SK-N-SH (cell line): ENCODE results near the gene NME9. TPM values are rescaled to one million over a fixed set of nuclear protein-coding genes. Genes with fewer than 3 reads are reported as not detected.

Source experiments
- CTCF ChIA-PET: fragments of 300-600, 350-600 bp; formaldehyde crosslinking; extraction: SDS; loops from one replicate; lab custom pipeline; 2021; lab: Yijun Ruan, JAX
- POLR2A ChIA-PET: fragments of 350-600 bp; sonication (Branson Sonifier 250); formaldehyde crosslinking; extraction: SDS; loops from one replicate; lab custom pipeline; 2020; ENCODE audit warnings: antibody characterized with exemption, inconsistent platforms; lab: Yijun Ruan, JAX
- DNase-seq: peaks from one replicate; pipeline ENCODE4 v3.0.0; 2012
- H2AFZ ChIP-seq: fragments of 200-600 bp; sonication (generic); 2 replicates; pipeline ENCODE4 v1.8.1; 2016; ENCODE audit warnings: antibody characterized with exemption, mild to moderate bottlenecking, low read depth
- H3F3A ChIP-seq: fragments of 200-600 bp; sonication (generic); replicated peaks from 2 replicates; pipeline ENCODE3; 2016; ENCODE audit warnings: antibody characterized with exemption, mild to moderate bottlenecking; ENCODE audit not compliant: insufficient read depth
- H3K27ac ChIP-seq, 2 experiments: fragments of 200-500 bp in 1 of 2; fragments of 200-600 bp in 1 of 2; sonication (Bioruptor generic) in 1 of 2; sonication (generic), shearing (Covaris generic) in 1 of 2; 2 replicates each; pipeline versions ENCODE4 v1.5.1 to v1.6.1; 2014 to 2016; ENCODE audit warnings: low read depth in 2 of 2, inconsistent platforms in 1 of 2, low read length in 1 of 2, mild to moderate bottlenecking in 1 of 2, mixed read lengths in 1 of 2
- H3K27me3 ChIP-seq: fragments of 200-600 bp; sonication (generic), shearing (Covaris generic); 2 replicates; pipeline ENCODE4 v1.6.1; 2016; ENCODE audit warnings: mixed run types; ENCODE audit not compliant: insufficient read depth
- H3K36me3 ChIP-seq, 2 experiments: fragments of 200-500 bp in 1 of 2; fragments of 200-600 bp in 1 of 2; sonication (Bioruptor generic) in 1 of 2; sonication (generic) in 1 of 2; replicated peaks in 1 of 2; 2 replicates each; pipeline versions ENCODE3 to v1.5.1; 2014 to 2016; ENCODE audit warnings: low read length in 1 of 2, mild to moderate bottlenecking in 1 of 2; ENCODE audit not compliant: insufficient read depth in 2 of 2, control insufficient read depth in 1 of 2
- H3K4me1 ChIP-seq, 2 experiments: fragments of 200-500 bp in 1 of 2; fragments of 200-600 bp in 1 of 2; sonication (Bioruptor generic) in 1 of 2; sonication (generic), shearing (Covaris generic) in 1 of 2; 2 replicates each; pipeline versions ENCODE4 v1.5.1 to v1.6.1; 2014 to 2016; ENCODE audit warnings: low read depth in 1 of 2, low read length in 1 of 2, mixed run types in 1 of 2; ENCODE audit not compliant: insufficient read depth in 2 of 2, control insufficient read depth in 1 of 2
- H3K4me2 ChIP-seq: fragments of 200-600 bp; sonication (generic), shearing (Covaris generic); 2 replicates; pipeline ENCODE4 v1.6.1; 2017; ENCODE audit warnings: mixed run types
- H3K4me3 ChIP-seq, 2 experiments: fragments of 200-500 bp in 1 of 2; fragments of 200-600 bp in 1 of 2; sonication (Bioruptor generic) in 1 of 2; sonication (generic), shearing (Covaris generic) in 1 of 2; 2 replicates each; pipeline versions ENCODE4 v1.5.1 to v1.8.1; 2014 to 2016; ENCODE audit warnings: low read depth in 2 of 2, inconsistent platforms in 1 of 2, low read length in 1 of 2, mild to moderate bottlenecking in 1 of 2, mixed read lengths in 1 of 2, moderate library complexity in 1 of 2
- H3K79me2 ChIP-seq: fragments of 200-600 bp; sonication (generic); 2 replicates; pipeline ENCODE4 v1.8.1; 2017; ENCODE audit warnings: mild to moderate bottlenecking; ENCODE audit not compliant: insufficient read depth
- H3K9ac ChIP-seq: fragments of 200-600 bp; sonication (generic); 2 replicates; pipeline ENCODE4 v1.6.1; 2017; ENCODE audit warnings: mixed run types
- H3K9me2 ChIP-seq: fragments of 200-600 bp; sonication (generic); 2 replicates; pipeline ENCODE4 v1.6.1; 2017; ENCODE audit warnings: mixed run types
- H3K9me3 ChIP-seq: fragments of 200-600 bp; sonication (generic); 2 replicates; pipeline ENCODE4 v1.6.1; 2017; ENCODE audit warnings: mixed run types, mild to moderate bottlenecking, moderate library complexity
- H4K20me1 ChIP-seq: fragments of 200-600 bp; sonication (generic); 2 replicates; pipeline ENCODE4 v1.6.1; 2017; ENCODE audit warnings: mild to moderate bottlenecking, mixed run types; ENCODE audit not compliant: insufficient read depth
- CHD2 ChIP-seq: fragments of 150-350 bp; IDR thresholded peaks from 2 replicates; pipeline ENCODE4 v1.6.1; 2018; ENCODE audit warnings: low read length; ENCODE audit not compliant: partially characterized antibody
- CTCF ChIP-seq: fragments of 200-600 bp; sonication (generic); IDR thresholded peaks from 2 replicates; pipeline ENCODE4 v1.6.1; 2017; ENCODE audit warnings: antibody characterized with exemption, mild to moderate bottlenecking, moderate library complexity
- EP300 ChIP-seq, 2 experiments: IDR thresholded peaks; 2 replicates each; pipeline versions ENCODE4 v1.4.0 to v1.6.1; 2012; ENCODE audit warnings: borderline replicate concordance in 1 of 2, low read depth in 1 of 2, low read length in 1 of 2
- FOXJ3 ChIP-seq: sonication (generic); formaldehyde crosslinking; IDR thresholded peaks from 2 replicates; pipeline ENCODE4 v1.5.1; 2020; ENCODE audit warnings: mild to moderate bottlenecking, missing genetic modification reagents
- FOXM1 ChIP-seq: IDR thresholded peaks from 2 replicates; pipeline ENCODE4 v1.4.0; 2012; ENCODE audit warnings: low read depth, mild to moderate bottlenecking
- MAX ChIP-seq: IDR thresholded peaks from 2 replicates; pipeline ENCODE4 v1.4.0; 2012; ENCODE audit warnings: low read depth
- MEF2A ChIP-seq: IDR thresholded peaks from 2 replicates; pipeline ENCODE4 v1.4.0; 2012; ENCODE audit warnings: low read depth, borderline replicate concordance
- NFIC ChIP-seq: IDR thresholded peaks from 2 replicates; pipeline ENCODE4 v1.4.0; 2012; ENCODE audit warnings: borderline replicate concordance
- PBX3 ChIP-seq: IDR thresholded peaks from 2 replicates; pipeline ENCODE4; 2012
- RAD21 ChIP-seq: IDR thresholded peaks from 2 replicates; pipeline ENCODE4 v1.6.1; 2012; ENCODE audit warnings: mild to moderate bottlenecking, low read length
- RCOR1 ChIP-seq: fragments of 150-350 bp; IDR thresholded peaks from 2 replicates; pipeline ENCODE4 v1.6.1; 2017; ENCODE audit warnings: antibody characterized with exemption, low read length
- RFX5 ChIP-seq: IDR thresholded peaks from 2 replicates; pipeline ENCODE4 v1.6.1; 2012; ENCODE audit warnings: mild to moderate bottlenecking, improper control_type of control experiment, low read length
- RXRA ChIP-seq: IDR thresholded peaks from 2 replicates; pipeline ENCODE4 v1.4.0; 2012; ENCODE audit warnings: low read depth, mild to moderate bottlenecking, borderline replicate concordance
- SIN3A ChIP-seq: IDR thresholded peaks from 2 replicates; pipeline ENCODE4 v1.6.1; 2012; ENCODE audit warnings: low read depth, mild to moderate bottlenecking, low read length, moderate library complexity, borderline replicate concordance
- SMC3 ChIP-seq: IDR thresholded peaks from 2 replicates; pipeline ENCODE4 v1.6.1; 2012; ENCODE audit warnings: low read depth, low read length, improper control_type of control experiment
- TAF1 ChIP-seq: IDR thresholded peaks from 2 replicates; pipeline ENCODE4 v1.6.1; 2012; ENCODE audit warnings: low read depth, mild to moderate bottlenecking, low read length, moderate library complexity, borderline replicate concordance
- YY1 ChIP-seq: IDR thresholded peaks from 2 replicates; pipeline ENCODE4 v1.4.0; 2012; ENCODE audit warnings: low read depth, mild to moderate bottlenecking
- WGBS: methylation state at CpG from one replicate; pipeline ENCODE4 v1.1.6; 2017; ENCODE audit warnings: low lambda C conversion rate; 5-methylcytosine and 5-hydroxymethylcytosine counted together
- polyA plus RNA-seq, 3 experiments: library from polyadenylated mRNA; depleted of rRNA; stranded (reverse); fragments of >200 nt; gene quantifications; 2 replicates each; pipeline ENCODE4 v1.2.3, GENCODE V29; 2012

The NME9 gene
- polyA plus RNA-seq, 1 of the 3 experiments (the other 2 are of a cell fraction) = 0.43 TPM

GRCh38 chr3:138351151-138351550, 21.5 kb upstream of the NME9 start:
- H3K4me2 ChIP-seq = no peak overlapping the region
- ChIA-PET POLR2A (no interaction called here), CTCF (interaction anchor here (1.1 to 1.9 kb wide), 2 partner anchors 20 to 564 kb away, joined by 3 to 5 read pairs; partner anchors contain the start of gene NME9)
- H3K4me3 ChIP-seq = no peak overlapping the region
- H3K9me2 ChIP-seq = no peaks in the 10 kb centered on the region
- no peaks in the 10 kb centered on the region for H3K36me3 ChIP-seq
- no peak overlapping the region for H2AFZ ChIP-seq
- TF ChIP-seq SMC3 (no peak), YY1 (no peak), EP300 (IDR thresholded peaks at IDR 0.05; ENCODE audit: borderline replicate concordance in 1 of 2, low read depth in 1 of 2, low read length in 1 of 2) (no peak), RFX5 (no peak), FOXM1 (no peak), CHD2 (no peak), FOXJ3 (CRISPR knock-in tag) (no peak), MEF2A (no peak), RAD21 (no peak), TAF1 (no peak), SIN3A (no peak), RCOR1 (no peak), MAX (no peak)
- no peaks in the 10 kb centered on the region for H3K27me3 ChIP-seq
- no peak overlapping the region for H3K27ac ChIP-seq
- H3K4me1 ChIP-seq = peaks cover 4 to 9% of the 10 kb centered on the region in 2 experiments; a peak in 1 of 4 replicates
- DNase-seq = no peak
- peaks cover 7% of the 10 kb centered on the region; the same call in 1 of the 2 replicates for H3K79me2 ChIP-seq
- H3K9ac ChIP-seq = no peak overlapping the region
- H3F3A ChIP-seq = peaks cover 11% of the 10 kb centered on the region
- H3K9me3 ChIP-seq = no peaks in the 10 kb centered on the region
- no peaks in the 10 kb centered on the region for H4K20me1 ChIP-seq

GRCh38 chr3:138349926-138350665, 20.4 kb upstream of the NME9 start:
- Histone ChIP-seq H3K36me3 (no peaks in the 10 kb centered on the region), H3K9me3 (no peaks in the 10 kb centered on the region), H3K4me3 (peak overlapping the region in 1 of 2 experiments; percentile 92; a peak in 2 of 4 replicates), H2AFZ (no peak overlapping the region), H3K4me1 (peaks cover 4 to 9% of the 10 kb centered on the region in 2 experiments; a peak in 1 of 4 replicates), H3K79me2 (peaks cover 3% of the 10 kb centered on the region; the same call in 1 of the 2 replicates), H3F3A (peaks cover 11% of the 10 kb centered on the region), H4K20me1 (no peaks in the 10 kb centered on the region), H3K9ac (no peak overlapping the region; the same call in 1 of the 2 replicates), H3K27ac (peak overlapping the region in 1 of 2 experiments; percentile 50; a peak in 1 of 4 replicates), H3K4me2 (peak overlapping the region; percentile 93), H3K27me3 (no peaks in the 10 kb centered on the region), H3K9me2 (no peaks in the 10 kb centered on the region)
- POLR2A ChIA-PET = no interaction called here
- WGBS = 91% methylated on average over 15 of the region's 15 CpGs
- no peak for DNase-seq
- CTCF ChIA-PET = interaction anchor here (0.8 to 2.1 kb wide), 10 partner anchors 10 to 586 kb away, joined by 3 to 6 read pairs (median 4); partner anchors contain the start of gene NME9
- TF ChIP-seq RAD21 (no peak), RXRA (no peak), NFIC (no peak), FOXM1 (no peak), EP300 (IDR thresholded peaks at IDR 0.05; ENCODE audit: borderline replicate concordance in 1 of 2, low read depth in 1 of 2, low read length in 1 of 2) (no peak), SMC3 (no peak), CTCF (no peak), PBX3 (no peak)
